ENCODE measurements around the gene CTDP1.
"Not testable (repeated sequence)": the region's sequence is repeated elsewhere in the genome, so short reads cannot be mapped to it uniquely, and the experiment has no call there.

The CTDP1 gene

GRCh38 chr18:79680891-79681339, 1.3 kb downstream of the CTDP1 start:
- in situ Hi-C loops (cut with MboI; ENCODE audit: low sequenced_read_pairs), result no loop called here

GRCh38 chr18:79681484-79682387, 2.1 kb downstream of the CTDP1 start:
- in situ Hi-C loops (cut with MboI; ENCODE audit: low sequenced_read_pairs), result no loop called here

GRCh38 chr18:79682481-79682880, 2.9 kb downstream of the CTDP1 start:
- in situ Hi-C loops (cut with MboI; ENCODE audit: low sequenced_read_pairs), result no loop called here

GRCh38 chr18:79682894-79683625, 3.5 kb downstream of the CTDP1 start:
- in situ Hi-C loops (cut with MboI; ENCODE audit: low sequenced_read_pairs), result no loop called here

GRCh38 chr18:79683626-79684282, 4.2 kb downstream of the CTDP1 start:
- in situ Hi-C loops (cut with MboI; ENCODE audit: low sequenced_read_pairs), result no loop called here

GRCh38 chr18:79684283-79684631, 4.7 kb downstream of the CTDP1 start:
- in situ Hi-C loops (cut with MboI; ENCODE audit: low sequenced_read_pairs), result no loop called here

- in situ Hi-C loops (cut with MboI; ENCODE audit: low sequenced_read_pairs), result no loop called here
Observed at GRCh38 chr18:79684787-79685186, 5.2 kb downstream of the CTDP1 start.

- in situ Hi-C loops (cut with MboI; ENCODE audit: low sequenced_read_pairs), result no loop called here
Observed at GRCh38 chr18:79685281-79685680, 5.7 kb downstream of the CTDP1 start.

- in situ Hi-C loops (cut with MboI; ENCODE audit: low sequenced_read_pairs), result no loop called here
Observed at GRCh38 chr18:79685971-79686370, 6.4 kb downstream of the CTDP1 start.

- in situ Hi-C loops (cut with MboI; ENCODE audit: low sequenced_read_pairs), result no loop called here
Observed at GRCh38 chr18:79687806-79688205, 8.2 kb downstream of the CTDP1 start.

GRCh38 chr18:79690071-79690470, 10.5 kb downstream of the CTDP1 start:
- in situ Hi-C loops (cut with MboI; ENCODE audit: low sequenced_read_pairs), result no loop called here

- in situ Hi-C loops (cut with MboI; ENCODE audit: low sequenced_read_pairs), result no loop called here
Observed at GRCh38 chr18:79690586-79691482, 11.2 kb downstream of the CTDP1 start.

GRCh38 chr18:79692056-79692455, 12.5 kb downstream of the CTDP1 start:
- in situ Hi-C loops (cut with MboI; ENCODE audit: low sequenced_read_pairs), result no loop called here

- in situ Hi-C loops (cut with MboI; ENCODE audit: low sequenced_read_pairs), result no loop called here
Observed at GRCh38 chr18:79692886-79693285, 13.3 kb downstream of the CTDP1 start.

- in situ Hi-C loops (cut with MboI; ENCODE audit: low sequenced_read_pairs), result no loop called here
Observed at GRCh38 chr18:79693561-79694205, 14.1 kb downstream of the CTDP1 start.

- in situ Hi-C loops (cut with MboI; ENCODE audit: low sequenced_read_pairs), result not testable (repeated sequence)
Observed at GRCh38 chr18:79694206-79694894, 14.7 kb downstream of the CTDP1 start.

- in situ Hi-C loops (cut with MboI; ENCODE audit: low sequenced_read_pairs), result no loop called here
Observed at GRCh38 chr18:79694895-79695213, 15.3 kb downstream of the CTDP1 start.

GRCh38 chr18:79695269-79695668, 15.7 kb downstream of the CTDP1 start:
- in situ Hi-C loops (cut with MboI; ENCODE audit: low sequenced_read_pairs), result no loop called here
